Astrocyte (in vitro differentiated cells and primary cell): ENCODE measurements around the gene ACADSB. TPM values are rescaled to one million over a fixed set of nuclear protein-coding genes. Genes with fewer than 3 reads are reported as not detected.

Experiments used
- DNase-seq: peaks from one replicate; pipeline ENCODE4 v3.0.0-alpha.2; 2010; ENCODE audit warnings: low read depth
- FAIRE-seq: peaks from 2 replicates; lab custom pipeline; 2011; peaks lifted over from hg19 to GRCh38; lab: Jason Lieb, UNC
- H2AFZ ChIP-seq: 2 replicates; pipeline ENCODE4 v1.6.0; 2012; ENCODE audit warnings: low read depth, low read length, inconsistent platforms
- H3K27ac ChIP-seq: 2 replicates; pipeline ENCODE4 v1.5.1; 2011; ENCODE audit warnings: low read depth, low read length, inconsistent platforms
- H3K27me3 ChIP-seq: 2 replicates; pipeline ENCODE4 v1.6.0; 2011; ENCODE audit warnings: low read length, inconsistent platforms; ENCODE audit not compliant: insufficient read depth
- H3K36me3 ChIP-seq: 2 replicates; pipeline ENCODE4 v1.5.1; 2011; ENCODE audit warnings: low read length, inconsistent platforms; ENCODE audit not compliant: insufficient read depth
- H3K4me1 ChIP-seq: 2 replicates; pipeline ENCODE4 v1.5.1; 2011; ENCODE audit warnings: low read length, inconsistent platforms; ENCODE audit not compliant: insufficient read depth
- H3K4me2 ChIP-seq: 2 replicates; pipeline ENCODE4 v1.6.0; 2012; ENCODE audit warnings: low read length, inconsistent platforms
- H3K4me3 ChIP-seq: 2 replicates; pipeline ENCODE4 v1.5.1; 2011; ENCODE audit warnings: low read depth, mild to moderate bottlenecking, low read length, inconsistent platforms; ENCODE audit not compliant: insufficient read depth
- H3K79me2 ChIP-seq: 2 replicates; pipeline ENCODE4 v1.6.0; 2012; ENCODE audit warnings: mild to moderate bottlenecking, low read length, inconsistent platforms; ENCODE audit not compliant: insufficient read depth
- H3K9ac ChIP-seq: 2 replicates; pipeline ENCODE4 v1.6.0; 2012; ENCODE audit warnings: mild to moderate bottlenecking, low read length, inconsistent platforms
- H3K9me3 ChIP-seq: 2 replicates; pipeline ENCODE4 v1.5.1; 2012; ENCODE audit warnings: low read depth, mild to moderate bottlenecking, low read length, inconsistent platforms; ENCODE audit not compliant: insufficient read depth
- H4K20me1 ChIP-seq: 2 replicates; pipeline ENCODE4 v1.6.0; 2012; ENCODE audit warnings: low read length, inconsistent platforms; ENCODE audit not compliant: insufficient read depth
- H3K27ac Mint-ChIP-seq: one replicate; pipeline ENCODE4 v1.8.0; 2021; ENCODE audit warnings: mild to moderate bottlenecking, mixed read lengths; ENCODE audit not compliant: unreplicated experiment
- H3K27me3 Mint-ChIP-seq: one replicate; pipeline ENCODE4 v1.8.0; 2021; ENCODE audit warnings: low read depth, mixed read lengths; ENCODE audit not compliant: unreplicated experiment
- H3K36me3 Mint-ChIP-seq: one replicate; pipeline ENCODE4 v1.8.0; 2021; ENCODE audit warnings: low read depth, mixed read lengths; ENCODE audit not compliant: unreplicated experiment
- H3K4me1 Mint-ChIP-seq: one replicate; pipeline ENCODE4 v1.8.0; 2021; ENCODE audit warnings: low read depth, mixed read lengths; ENCODE audit not compliant: unreplicated experiment
- H3K4me3 Mint-ChIP-seq: one replicate; pipeline ENCODE4 v1.8.0; 2021; ENCODE audit warnings: mild to moderate bottlenecking, moderate library complexity, mixed read lengths; ENCODE audit not compliant: unreplicated experiment
- H3K9me3 Mint-ChIP-seq: one replicate; pipeline ENCODE4 v1.8.0; 2021; ENCODE audit warnings: mild to moderate bottlenecking, mixed read lengths; ENCODE audit not compliant: unreplicated experiment
- EZH2 ChIP-seq: IDR thresholded peaks from 2 replicates; pipeline ENCODE4 v1.6.1; 2012; ENCODE audit warnings: mild to moderate bottlenecking, low read length, inconsistent platforms; ENCODE audit not compliant: insufficient read depth
- total RNA-seq: library from RNA; stranded (reverse); gene quantifications from 2 replicates; pipeline ENCODE4 v1.2.1, GENCODE V29; 2021
- TF ChIP-seq, protein P1 (sequence below): IDR thresholded peaks from 2 replicates; pipeline ENCODE4 v1.5.1; 2011; ENCODE audit warnings: low read depth, mild to moderate bottlenecking, inconsistent platforms, low read length, moderate library complexity; ENCODE audit not compliant: insufficient read depth

Gene ACADSB
- total RNA-seq, 1 donor from 2014 or later: 10.0 TPM

DNA sequence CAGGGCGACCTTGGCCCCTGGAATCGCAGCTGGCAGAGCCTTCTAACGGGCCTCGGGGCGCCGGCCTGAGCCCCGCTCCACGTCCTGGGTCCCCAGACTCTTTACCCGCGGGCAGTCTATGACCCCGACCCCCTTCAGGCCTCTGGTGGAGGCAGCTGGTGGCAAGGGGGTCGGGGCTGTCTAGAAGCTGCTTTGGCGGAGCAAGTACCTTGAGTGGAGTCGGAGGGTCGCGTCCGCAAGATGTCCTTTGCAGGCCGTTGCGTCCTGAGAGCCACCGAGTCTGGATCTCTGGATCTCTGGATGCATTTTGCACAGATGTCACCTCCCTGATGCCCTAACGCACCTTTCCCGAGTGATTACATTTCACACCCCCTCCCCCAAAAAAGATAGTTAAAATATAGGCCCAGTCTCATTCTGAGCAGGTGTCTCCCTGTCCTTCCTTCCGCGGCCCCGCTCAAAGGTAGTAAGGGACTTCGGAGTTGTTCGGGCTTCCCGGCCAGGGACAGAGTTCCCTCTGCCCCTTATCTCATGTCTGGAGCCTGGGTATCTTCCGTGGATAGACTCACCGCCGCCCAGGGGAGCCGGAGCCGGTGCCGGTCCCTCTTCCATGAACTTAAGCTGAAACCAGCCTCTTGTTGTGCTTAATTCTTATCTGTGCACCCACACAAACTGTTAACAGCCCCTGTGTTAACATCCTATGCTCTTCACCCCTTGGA lies 457 bp downstream of the ACADSB start:
- no peaks in the 10 kb centered on the region for H3K36me3 ChIP-seq
- Mint-ChIP-seq H3K9me3 (peaks cover under 1% of the 10 kb centered on the region), H3K4me1 (peaks cover 7% of the 10 kb centered on the region), H3K36me3 (peaks cover 8% of the 10 kb centered on the region), H3K27me3 (no peaks in the 10 kb centered on the region), H3K4me3 (peak overlapping the region; percentile 98), H3K27ac (no peak overlapping the region)
- H3K9ac ChIP-seq: peak overlapping the region; percentile 98
- DNase-seq (no peak), FAIRE-seq (no peak)
- TF ChIP-seq, protein P1, sequence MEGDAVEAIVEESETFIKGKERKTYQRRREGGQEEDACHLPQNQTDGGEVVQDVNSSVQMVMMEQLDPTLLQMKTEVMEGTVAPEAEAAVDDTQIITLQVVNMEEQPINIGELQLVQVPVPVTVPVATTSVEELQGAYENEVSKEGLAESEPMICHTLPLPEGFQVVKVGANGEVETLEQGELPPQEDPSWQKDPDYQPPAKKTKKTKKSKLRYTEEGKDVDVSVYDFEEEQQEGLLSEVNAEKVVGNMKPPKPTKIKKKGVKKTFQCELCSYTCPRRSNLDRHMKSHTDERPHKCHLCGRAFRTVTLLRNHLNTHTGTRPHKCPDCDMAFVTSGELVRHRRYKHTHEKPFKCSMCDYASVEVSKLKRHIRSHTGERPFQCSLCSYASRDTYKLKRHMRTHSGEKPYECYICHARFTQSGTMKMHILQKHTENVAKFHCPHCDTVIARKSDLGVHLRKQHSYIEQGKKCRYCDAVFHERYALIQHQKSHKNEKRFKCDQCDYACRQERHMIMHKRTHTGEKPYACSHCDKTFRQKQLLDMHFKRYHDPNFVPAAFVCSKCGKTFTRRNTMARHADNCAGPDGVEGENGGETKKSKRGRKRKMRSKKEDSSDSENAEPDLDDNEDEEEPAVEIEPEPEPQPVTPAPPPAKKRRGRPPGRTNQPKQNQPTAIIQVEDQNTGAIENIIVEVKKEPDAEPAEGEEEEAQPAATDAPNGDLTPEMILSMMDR: no peak
- no peak for TF ChIP-seq EZH2
- peaks cover 36% of the 10 kb centered on the region for H4K20me1 ChIP-seq
- H3K79me2 ChIP-seq: peaks cover 44% of the 10 kb centered on the region
- H3K27ac ChIP-seq: no peak overlapping the region
- H3K4me1 ChIP-seq: peaks cover 15% of the 10 kb centered on the region
- peak overlapping the region; percentile 88 for H2AFZ ChIP-seq
- H3K9me3 ChIP-seq: no peaks in the 10 kb centered on the region
- H3K4me2 ChIP-seq: peak overlapping the region; percentile 100
- H3K4me3 ChIP-seq: peak overlapping the region; percentile 85
- H3K27me3 ChIP-seq: no peaks in the 10 kb centered on the region

DNA sequence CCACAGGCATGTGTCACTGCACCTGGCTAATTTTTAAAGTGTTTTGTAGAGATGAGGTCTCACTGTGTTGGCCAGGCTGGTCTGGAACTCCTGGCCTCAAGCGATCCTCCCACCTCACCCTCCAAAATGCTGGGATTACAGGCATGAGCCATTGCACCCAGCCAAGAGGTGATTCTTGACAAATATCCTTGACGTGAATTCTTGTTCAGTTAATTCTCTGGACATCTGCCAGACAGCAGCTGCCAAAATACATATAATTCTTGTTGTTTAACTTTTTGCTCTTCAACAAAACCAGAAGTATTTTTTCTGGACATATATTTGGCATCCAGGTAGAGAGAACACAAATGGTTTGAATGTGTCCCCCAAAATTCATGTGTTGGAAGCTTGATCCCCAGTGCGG lies 3.2 kb downstream of the ACADSB start:
- Mint-ChIP-seq H3K4me1 (peaks cover 3% of the 10 kb centered on the region), H3K27ac (no peak overlapping the region), H3K27me3 (no peaks in the 10 kb centered on the region), H3K4me3 (no peak overlapping the region), H3K36me3 (peaks cover 8% of the 10 kb centered on the region), H3K9me3 (peaks cover 3% of the 10 kb centered on the region)
- Histone ChIP-seq H3K4me2 (no peak overlapping the region), H2AFZ (no peak overlapping the region), H3K79me2 (peaks cover 17% of the 10 kb centered on the region), H3K36me3 (no peaks in the 10 kb centered on the region), H3K27ac (no peak overlapping the region), H3K9ac (no peak overlapping the region), H3K4me3 (no peak overlapping the region), H3K4me1 (peaks cover 15% of the 10 kb centered on the region), H3K27me3 (no peaks in the 10 kb centered on the region), H4K20me1 (peaks cover 13% of the 10 kb centered on the region), H3K9me3 (no peaks in the 10 kb centered on the region)
- DNase-seq (no peak), FAIRE-seq (no peak)
- TF ChIP-seq EZH2: no peak
- TF ChIP-seq, protein P1: no peak
